GM12892 (cell line): ENCODE measurements around the gene EPYC.

ENCODE experiments used
- POLR2A ChIP-seq: IDR thresholded peaks from 2 replicates; pipeline ENCODE4 v1.6.1; 2011; ENCODE audit warnings: low read depth, low read length, control low read depth
- TAF1 ChIP-seq: IDR thresholded peaks from 2 replicates; pipeline ENCODE4 v1.6.1; 2011; ENCODE audit warnings: low read depth, mild to moderate bottlenecking, control low read depth, low read length, borderline replicate concordance

DNA sequence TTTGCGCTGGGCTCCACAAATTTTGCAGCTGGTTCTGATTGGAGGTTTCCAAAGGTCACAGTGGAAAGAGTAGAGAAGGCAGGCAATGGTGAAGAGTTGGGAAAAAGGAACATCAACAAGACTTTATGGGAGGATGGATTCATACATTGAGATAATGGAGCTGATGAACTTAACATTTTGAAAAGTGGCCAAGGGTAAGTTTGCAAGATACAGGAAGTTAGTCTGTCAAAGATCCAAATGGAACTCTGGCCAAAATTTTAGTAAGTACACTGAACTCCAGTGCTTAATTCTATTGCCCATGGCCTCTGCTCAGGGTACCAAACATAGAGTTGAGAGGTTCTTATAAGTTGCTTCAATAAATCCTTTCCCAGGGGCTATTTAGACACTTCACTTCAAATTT, 65.4 kb downstream of the EPYC start:
- no peak for TF ChIP-seq POLR2A
- TF ChIP-seq TAF1: no peak
